KBM-7 (cell line): ENCODE results near the gene WDR54.

Experiments used
- DNase-seq: peaks from one replicate; pipeline ENCODE4 v3.0.0-alpha.2; 2015
- in situ Hi-C: fragments of 300-500 bp; cut with MboI; formaldehyde crosslinking; loops from 2 replicates; pipeline ENCODE4 v1.14.3; 2020; ENCODE audit warnings: low sequenced_read_pairs, low pct_unique_long_range_greater_than_20kb, mixed read lengths

Gene WDR54, protein sequence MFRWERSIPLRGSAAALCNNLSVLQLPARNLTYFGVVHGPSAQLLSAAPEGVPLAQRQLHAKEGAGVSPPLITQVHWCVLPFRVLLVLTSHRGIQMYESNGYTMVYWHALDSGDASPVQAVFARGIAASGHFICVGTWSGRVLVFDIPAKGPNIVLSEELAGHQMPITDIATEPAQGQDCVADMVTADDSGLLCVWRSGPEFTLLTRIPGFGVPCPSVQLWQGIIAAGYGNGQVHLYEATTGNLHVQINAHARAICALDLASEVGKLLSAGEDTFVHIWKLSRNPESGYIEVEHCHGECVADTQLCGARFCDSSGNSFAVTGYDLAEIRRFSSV

DNA sequence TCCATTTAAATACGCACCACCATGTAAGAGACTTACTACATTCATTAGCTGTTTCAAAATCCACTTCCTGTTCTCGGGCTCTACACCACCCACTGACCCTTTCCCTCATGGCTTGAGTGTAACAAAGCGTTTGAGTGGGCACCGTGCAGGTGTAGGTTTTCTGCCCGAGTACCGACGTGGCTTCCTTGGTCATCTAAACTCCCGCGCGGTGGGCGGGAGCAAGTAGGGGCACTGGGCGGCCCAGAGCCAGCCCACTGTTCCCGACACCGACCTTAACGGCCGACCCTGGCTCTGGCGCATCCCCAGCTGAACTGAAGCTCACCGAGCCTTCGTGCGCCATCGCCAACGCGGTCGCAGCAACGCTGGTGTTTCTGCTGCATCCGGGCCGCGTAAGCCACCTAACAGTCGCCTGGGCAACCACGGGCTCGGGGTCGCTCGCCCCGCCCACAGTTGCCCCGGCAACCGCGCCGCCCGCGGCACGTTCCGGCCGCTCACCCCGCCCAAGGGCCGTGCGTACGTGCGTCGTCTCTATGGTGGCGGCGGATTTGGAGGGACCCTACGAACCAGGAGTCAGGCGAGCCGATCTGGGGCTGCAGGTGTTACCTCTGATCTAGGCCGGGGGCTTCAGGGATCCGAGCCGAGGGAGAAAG, at the start of gene WDR54, which contains the start of gene C2orf81:
TSS of gene WDR54 (plus strand) at position 510 of the 650 bp plus-strand sequence. CDS start 424 bp downstream, outside the sequence.
TSS of gene C2orf81 (minus strand) at position 399 of the 650 bp plus-strand sequence. CDS start at position 340, 59 bp downstream.
- in situ Hi-C loops, result no loop called here
- DNase-seq, result peak; percentile 93

DNA sequence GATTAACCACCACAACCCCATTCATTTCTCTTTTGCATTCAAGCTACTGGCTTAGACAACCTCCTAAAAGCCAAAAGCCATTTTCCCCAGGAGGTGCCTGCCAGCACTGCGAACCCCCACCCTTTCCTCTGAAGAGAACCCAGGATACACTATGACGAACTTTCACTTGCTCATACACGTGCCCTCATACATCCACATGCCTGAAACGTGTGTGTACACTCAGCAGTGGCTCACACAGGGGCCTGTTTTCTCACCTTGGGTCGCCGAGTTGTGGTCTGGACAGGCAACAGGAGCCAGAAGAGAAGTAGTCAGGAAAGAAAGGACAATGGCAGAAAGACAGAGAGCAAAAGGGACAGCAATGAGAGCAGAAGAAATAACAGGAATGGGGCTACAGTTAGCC, 48.9 kb upstream of the WDR54 start:
- DNase-seq, result no peak
- in situ Hi-C loops, result no loop called here

DNA sequence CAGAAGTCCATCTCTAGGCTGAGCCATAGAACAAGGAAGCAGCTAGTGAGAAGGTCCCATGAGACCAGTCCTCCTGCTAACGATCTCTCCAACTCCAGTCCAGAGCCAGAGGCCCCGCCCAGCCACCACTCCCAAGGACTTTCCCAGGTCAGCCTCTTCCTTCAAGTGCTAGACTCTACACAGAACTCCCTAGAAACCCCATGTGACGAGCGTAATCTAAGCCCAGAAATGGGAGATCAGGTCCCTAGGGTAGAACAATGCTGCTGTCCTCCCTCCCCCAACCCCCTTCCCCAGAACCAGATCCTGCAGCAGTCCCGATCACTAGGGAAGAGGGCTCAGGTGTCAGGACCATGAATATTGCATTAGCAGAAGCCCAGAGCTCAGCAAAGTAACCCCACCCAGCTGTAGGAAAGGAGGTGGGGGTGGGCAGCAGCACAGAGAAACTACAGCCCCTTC, 48.3 kb upstream of the WDR54 start:
- no peak for DNase-seq
- in situ Hi-C loops, result no loop called here

DNA sequence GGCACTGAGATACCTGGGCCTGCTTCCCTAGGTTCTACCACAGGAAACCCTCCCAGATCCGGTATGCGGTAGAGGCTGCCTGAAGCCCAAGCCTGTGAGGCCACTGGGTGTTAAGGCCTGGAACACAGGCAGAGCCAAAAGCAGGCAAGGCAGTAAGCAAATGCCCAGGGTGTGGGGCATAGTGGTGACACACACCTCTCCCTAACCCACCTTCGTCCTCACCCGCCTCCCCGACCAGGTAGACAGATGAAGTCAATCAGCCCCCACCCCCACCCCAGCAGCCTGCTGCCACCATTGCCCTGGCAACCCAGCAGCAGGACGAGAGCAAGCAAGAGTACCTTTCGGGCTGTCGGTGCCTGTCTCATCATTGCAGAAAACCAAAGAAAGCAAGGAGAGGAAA, 47.5 kb upstream of the WDR54 start:
- no peak for DNase-seq
- in situ Hi-C loops, result no loop called here

DNA sequence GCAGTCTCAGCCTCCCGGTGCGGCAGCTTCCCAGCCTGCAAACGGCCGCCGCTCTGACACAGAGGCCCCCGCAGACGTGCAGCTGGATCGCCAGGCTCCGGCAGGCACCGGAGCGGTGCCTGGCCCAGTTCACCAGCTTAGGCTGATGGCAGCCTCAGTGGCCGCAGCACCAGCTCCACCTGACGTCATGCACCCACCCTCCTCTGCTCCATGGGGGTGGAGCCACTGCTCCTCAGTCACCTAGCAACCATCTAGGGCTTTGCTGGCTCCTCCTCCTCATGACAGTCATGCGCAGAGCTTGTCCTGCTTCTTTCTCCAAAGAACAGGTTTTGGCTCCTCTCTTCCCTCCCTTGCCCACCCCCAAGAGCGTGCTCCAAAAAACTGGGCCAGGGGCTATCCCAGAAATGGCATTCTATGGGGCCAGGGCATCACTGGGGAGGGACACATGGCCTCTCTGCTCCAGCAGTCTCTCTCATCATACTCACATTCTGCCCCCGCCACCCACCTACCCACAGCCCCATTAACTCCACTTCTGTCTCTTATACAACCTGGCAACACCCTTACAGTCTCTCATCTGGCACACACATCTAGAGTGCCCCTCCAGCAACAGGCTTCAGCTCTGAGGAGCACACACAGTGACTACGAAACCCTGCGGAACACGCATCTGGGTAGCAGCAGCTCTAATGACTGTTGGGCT, 46.9 kb upstream of the WDR54 start:
- no peak for DNase-seq
- in situ Hi-C loops, result no loop called here

DNA sequence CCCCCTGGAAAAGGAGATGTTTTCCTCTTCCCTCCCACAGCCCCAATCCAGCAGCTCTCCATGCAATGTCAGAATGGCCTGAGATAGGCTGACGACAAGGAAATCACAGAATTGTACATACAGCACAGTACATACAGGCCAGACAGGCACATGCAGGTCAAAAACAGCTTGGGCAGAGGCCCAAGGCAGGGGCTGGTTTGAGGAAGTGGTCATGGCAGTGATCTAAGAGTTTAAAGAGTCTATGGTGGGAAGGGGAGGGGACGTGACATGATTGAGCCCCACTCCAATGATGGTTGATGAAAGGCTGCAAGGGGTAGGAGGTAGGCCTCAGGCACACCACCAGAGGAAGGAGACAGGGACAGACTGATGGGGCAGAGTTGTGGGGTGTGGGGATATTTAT, 45.7 kb upstream of the WDR54 start:
- DNase-seq, result peak; percentile 42
- in situ Hi-C loops, result no loop called here

DNA sequence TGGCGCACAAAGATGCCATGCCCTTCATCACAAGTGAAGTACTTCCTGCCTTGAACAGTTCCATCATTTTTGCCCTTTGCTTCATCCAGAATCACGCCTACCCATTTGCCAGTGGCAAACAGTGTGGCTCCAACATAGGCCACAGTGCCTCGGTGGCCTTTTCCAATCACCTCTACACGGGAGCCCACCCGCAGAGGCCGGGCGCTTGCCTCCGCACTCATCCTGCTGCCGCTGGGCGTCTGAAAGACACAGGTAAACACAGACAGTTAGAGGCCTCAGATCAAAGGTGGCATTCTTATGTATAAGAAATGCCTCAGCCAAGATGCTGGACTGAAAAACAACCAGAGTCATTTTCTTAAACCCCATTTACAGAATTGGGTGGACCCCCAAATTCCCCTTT, 43.5 kb upstream of the WDR54 start:
- in situ Hi-C loops, result no loop called here
- DNase-seq, result no peak

DNA sequence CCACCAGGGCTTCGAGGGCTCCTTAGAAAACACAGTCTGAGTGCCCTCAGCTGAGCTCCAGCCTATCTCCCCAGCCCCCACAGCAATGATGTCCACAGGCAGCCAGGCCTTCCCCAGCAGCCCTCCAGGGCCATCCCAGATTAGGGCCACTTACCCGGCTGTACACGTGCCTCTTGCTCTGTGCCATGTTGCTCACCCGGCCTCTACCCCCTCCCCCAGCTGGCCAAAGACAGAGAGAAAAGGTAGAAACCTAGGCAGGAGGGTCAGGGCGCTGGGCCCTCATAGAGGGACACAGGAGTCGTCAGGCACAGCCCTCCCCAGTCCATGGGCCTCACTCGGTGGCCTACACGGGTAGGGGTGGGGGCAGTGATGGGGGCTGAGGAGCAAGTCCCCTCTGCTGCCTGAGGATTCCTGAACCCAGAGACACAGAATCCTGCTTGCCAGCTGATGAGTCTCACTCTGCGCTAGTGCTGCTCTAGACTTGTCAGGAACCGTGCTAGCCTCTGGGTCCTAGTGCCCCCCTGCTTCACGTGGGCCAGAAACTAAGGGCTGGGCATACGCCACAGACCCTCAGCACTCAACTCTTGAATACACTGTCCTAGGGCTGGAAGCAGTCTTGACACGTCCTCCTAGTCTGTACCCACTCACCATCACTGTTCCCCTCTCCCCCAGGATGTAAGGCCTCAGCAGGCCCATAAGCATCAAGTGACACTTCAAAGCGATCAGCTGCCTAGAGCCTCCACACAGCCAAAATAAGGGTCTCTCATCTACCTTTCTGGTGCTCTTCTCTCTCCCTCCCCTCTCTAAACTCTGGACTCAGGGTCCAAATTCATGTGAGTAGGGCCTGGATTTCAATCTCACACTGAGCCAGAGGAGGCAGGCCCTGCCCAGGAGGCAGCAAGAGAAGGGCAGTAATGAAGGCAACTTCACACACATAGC, 41.4 kb upstream of the WDR54 start, which contains the start of gene DCTN1:
TSS of gene DCTN1 (minus strand) at position 461 of the 939 bp plus-strand sequence. CDS start at position 187, 274 bp downstream.
- no peak for DNase-seq
- in situ Hi-C loops, result no loop called here

DNA sequence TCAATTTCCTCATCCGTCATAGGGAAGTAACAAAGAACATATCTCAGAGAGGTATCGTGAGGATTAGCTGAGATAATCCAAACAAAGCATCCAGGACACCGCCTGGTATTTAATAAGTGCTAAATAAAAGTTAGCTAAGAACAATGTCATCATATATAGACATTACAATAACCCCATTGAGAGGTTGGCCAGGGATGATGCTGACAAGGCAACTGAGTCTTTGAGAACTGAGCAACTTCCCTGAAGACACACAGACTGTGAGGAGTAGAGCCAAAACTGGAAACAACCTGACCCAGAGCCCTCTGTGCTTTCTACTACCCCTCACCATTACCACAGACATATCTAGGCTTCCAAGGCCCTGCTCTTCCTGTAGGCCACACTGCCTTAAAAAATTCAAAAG, 39.8 kb upstream of the WDR54 start:
- no peak for DNase-seq
- in situ Hi-C loops, result no loop called here

DNA sequence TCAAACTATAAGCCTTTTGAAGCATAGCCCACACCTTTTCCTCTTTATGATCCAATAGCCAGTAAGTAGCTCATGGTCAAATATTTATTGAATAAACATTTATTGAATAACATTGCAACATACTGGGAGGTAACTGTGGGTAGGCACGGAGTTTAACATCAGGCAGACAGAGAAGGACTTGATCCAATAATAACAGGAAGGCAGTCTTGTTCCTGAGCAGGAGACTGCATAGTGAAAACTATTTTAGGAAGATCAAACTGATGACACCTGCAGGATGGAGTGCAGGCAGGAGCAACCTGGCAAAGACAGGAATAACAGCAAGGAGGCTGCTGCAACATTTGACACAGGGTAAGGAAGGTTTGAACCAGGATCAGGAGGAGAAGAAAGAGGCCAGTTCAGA, 38.3 kb upstream of the WDR54 start:
- in situ Hi-C loops, result no loop called here
- DNase-seq, result no peak

DNA sequence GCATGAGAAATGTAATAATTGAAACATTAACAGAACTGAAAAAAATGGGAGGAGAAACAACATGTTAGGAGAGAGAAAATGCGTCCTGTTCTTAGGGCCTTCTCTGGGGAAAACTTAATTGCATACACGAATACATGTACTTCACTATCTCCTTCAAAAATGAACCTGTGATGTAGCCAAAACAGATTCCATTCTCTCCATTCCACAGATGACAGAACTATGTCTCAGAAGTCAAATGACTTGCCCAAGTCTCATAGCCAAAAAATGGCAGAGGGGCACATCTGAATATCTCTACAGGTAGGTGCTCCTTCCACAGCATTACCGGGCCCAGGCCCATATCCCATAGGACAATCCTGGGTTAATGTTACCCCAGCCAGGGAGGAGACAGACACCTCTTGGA, 37.5 kb upstream of the WDR54 start:
- no peak for DNase-seq
- in situ Hi-C loops, result no loop called here

DNA sequence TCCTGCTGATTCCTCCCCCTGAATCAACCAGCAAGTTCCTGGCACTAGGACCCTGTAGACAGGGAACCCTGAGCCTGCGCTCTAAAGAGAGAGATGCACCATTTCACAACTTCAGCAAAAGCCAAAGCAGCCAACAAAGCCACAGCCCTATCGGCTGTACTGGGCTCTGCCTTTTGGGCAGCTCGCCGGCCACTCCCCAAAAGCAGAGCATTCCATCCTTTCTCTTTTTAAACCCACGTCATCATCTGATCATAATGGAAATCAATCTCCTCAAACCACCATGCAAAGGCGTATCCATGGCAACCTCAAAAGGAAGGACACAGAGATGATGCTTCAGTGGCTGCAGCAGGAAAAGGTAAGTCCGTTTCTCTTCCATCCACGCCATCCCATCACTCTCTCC, 36.1 kb upstream of the WDR54 start:
- in situ Hi-C loops, result no loop called here
- no peak for DNase-seq

DNA sequence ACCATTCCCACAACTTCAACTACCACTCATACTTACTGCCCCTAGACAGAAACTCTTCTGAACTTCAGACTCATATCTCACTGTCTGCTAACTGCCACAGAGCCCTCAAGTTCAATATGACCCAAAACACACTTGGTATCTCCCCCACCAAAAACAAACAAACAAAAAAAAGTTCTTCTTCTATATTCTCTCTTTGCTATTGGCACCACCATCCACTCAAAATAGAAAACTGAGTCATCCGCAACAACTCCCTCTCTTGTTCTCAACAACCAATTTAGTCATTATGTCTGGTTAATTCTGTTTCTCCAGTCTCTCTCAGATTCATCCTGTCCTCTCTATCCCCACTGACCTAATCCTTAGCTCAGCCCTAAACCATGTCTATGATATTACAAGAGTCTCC, 34.2 kb upstream of the WDR54 start:
- no peak for DNase-seq
- in situ Hi-C loops, result no loop called here

DNA sequence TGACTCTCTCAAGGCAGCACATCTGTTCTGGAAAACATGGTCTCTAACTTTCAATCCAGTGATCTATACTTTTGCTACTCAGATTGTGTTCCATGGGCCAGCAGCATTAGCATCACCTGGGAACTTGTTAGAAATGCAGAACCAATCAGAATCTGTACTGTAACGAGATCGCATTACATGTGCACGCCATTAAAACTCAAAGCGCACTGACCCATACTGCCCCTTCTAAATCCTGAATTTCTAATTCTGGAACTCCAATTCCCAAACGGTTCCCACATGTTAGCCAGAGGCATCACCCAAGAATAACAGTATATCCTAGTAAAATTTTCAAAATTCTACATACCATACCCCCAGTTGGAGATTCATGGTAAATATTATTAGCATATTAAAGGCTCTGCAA, 30.9 kb upstream of the WDR54 start:
- no peak for DNase-seq
- in situ Hi-C loops, result no loop called here

DNA sequence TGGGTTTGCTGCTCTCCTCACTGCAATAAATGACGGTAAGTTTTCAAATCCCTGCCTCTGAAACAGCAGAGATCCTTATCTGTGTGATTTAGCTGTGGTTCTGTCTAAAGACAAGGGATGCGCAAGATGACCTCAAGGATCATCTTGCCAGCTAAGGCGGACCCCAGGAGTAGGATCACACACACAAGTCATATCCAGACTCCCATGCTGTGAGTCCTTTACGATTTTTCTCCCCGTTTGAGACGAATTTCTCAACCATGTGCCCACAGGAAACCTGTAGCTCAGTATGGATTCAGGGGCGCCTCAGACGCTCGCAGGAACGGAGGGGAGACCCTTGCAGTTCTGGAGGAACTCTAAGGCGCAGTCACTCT, 30.3 kb upstream of the WDR54 start:
- no peak for DNase-seq
- in situ Hi-C loops, result no loop called here

DNA sequence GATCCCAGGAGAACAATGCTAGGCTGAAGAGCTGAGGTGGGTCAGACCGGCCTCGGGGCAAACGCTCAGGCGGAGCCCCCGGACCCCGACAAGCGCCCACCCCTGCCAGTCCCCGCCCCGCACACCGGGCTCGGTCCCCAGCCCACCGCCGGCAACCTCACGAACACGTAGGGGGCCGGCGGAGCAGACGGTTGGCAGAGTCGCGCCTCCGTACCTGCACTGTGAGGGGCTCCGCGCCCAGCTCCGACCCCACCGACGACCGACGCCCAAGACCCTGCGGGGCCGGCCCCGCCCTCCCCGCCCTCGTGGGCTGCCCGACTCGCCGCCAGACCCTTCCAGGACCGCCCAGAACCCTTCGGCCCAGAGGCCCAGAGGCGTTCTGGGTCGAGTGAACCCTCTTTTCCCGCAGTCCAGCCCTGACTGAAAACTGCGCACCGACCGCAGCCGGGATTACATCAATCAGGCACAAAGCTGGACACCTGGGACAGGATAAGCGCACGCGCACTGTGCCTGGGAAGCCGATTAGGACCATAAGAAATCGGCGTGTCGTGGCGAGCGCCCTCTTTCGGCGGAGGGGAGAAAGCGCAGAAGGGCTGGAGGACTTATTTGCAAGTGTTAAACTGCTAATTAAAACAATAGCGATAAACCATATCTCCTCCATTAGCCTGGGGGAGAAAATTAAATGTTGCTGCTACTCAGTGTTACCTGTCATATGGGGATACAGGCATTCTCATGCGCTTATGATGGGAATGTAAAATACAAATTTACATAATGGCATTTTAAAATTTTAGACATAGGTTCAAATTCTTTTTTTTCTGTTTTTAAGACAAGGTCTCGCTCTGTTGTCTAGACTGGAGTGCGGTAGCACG, 29.7 kb upstream of the WDR54 start:
- in situ Hi-C loops, result no loop called here

DNA sequence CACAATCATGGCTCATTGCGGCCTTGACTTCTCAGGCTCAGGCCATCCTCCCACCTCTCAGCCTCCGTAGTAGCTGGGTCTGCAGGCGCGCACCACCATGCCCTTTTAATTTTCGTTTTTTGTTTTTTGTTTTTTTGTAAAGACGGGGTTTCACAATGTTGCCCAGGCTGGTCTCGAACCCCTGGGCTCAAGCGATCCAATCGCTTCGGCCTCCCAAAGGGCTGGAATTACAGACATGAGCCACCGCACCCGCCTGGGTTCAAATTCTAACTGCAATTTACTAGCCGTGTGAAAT, 29.1 kb upstream of the WDR54 start:
- in situ Hi-C loops, result no loop called here
- no peak for DNase-seq

More for the DNA sequence above, 29.7 kb upstream of the WDR54 start:
- DNase-seq, result peak; percentile 92

DNA sequence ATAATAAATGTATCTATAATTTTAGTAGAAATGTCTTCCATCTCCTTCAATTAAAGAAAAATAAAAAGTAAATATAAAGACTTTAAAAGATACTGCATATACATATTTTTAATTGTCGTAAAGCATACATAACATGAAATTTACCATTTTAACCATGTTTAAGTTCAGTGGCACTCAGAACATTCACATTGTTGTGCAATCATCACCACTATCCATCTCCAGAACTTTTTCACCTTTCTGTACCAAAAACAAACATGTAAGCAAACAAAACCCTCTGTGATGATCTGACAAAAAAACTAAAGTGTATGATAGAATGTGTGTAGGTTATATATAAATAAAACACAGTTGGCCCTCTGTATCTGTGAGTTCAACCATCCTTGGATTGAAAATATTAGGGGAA, 28.0 kb upstream of the WDR54 start:
- DNase-seq, result no peak
- in situ Hi-C loops, result no loop called here
